Right lobe of liver (tissue), 4 donors: ENCODE data around the gene AKR1C3.

Experiments used
- CTCF ChIP-seq, 4 donors: fragments of 200-600 bp in 3 of 4; fragments of 450-650 bp in 1 of 4; IDR thresholded peaks; one replicate each; pipeline versions ENCODE4 v1.5.1 to v1.8.0; 2016 to 2022; ENCODE audit warnings: antibody characterized with exemption in 4 of 4, mild to moderate bottlenecking in 2 of 4
- POLR2A ChIP-seq: fragments of 450-650 bp; IDR thresholded peaks from one replicate; pipeline ENCODE4 v1.6.1; 2017; ENCODE audit warnings: antibody characterized with exemption, mild to moderate bottlenecking
- donor health status: DM: no; HTN: no; CAD: no.
- donor health status: DM: no; HTN: no; CAD: no.
- donor health status: DM: no; HTN: yes; CAD: no.

- TF ChIP-seq POLR2A (no peak), CTCF (IDR thresholded peaks at IDR 0.05) (no peak)
Measured at GRCh38 chr10:5079306-5079830, 14.8 kb upstream of the AKR1C3 start.
